Upper lobe of right lung (tissue), 1 donor: ENCODE measurements around the gene CTSA. TPM values are rescaled to one million over a fixed set of nuclear protein-coding genes. Genes with fewer than 3 reads are reported as not detected.

ENCODE experiments used
- ATAC-seq: fragments of 200-7000 bp; cut with Tn5 transposase; one replicate; pipeline ENCODE4 v1.9.1; 2020; ENCODE audit warnings: mild to moderate bottlenecking, moderate library complexity
- DNase-seq: peaks from one replicate; pipeline ENCODE4 v3.0.0-alpha.2; 2020
- H3K27ac ChIP-seq: fragments of 200-600 bp; one replicate; pipeline ENCODE4 v1.8.0; 2022
- H3K27me3 ChIP-seq: fragments of 200-600 bp; one replicate; pipeline ENCODE4 v1.8.0; 2022; ENCODE audit warnings: mild to moderate bottlenecking
- H3K36me3 ChIP-seq: fragments of 200-600 bp; one replicate; pipeline ENCODE4 v1.8.0; 2022
- H3K4me1 ChIP-seq: fragments of 200-600 bp; one replicate; pipeline ENCODE4 v1.8.0; 2022
- H3K4me3 ChIP-seq: fragments of 200-600 bp; one replicate; pipeline ENCODE4 v1.8.0; 2022; ENCODE audit warnings: mild to moderate bottlenecking
- H3K9me3 ChIP-seq: fragments of 200-600 bp; one replicate; pipeline ENCODE4 v1.8.0; 2022
- intact Hi-C: fragments of 100-400 bp; cut with DNase I; formaldehyde crosslinking; loops from one replicate; pipeline ENCODE4 v1.11.0; 2022
- total RNA-seq: library from RNA; stranded (reverse); fragmentation: NEBNext Ultra II Directional; extraction: Animal tissue kit (Norgen Biotek cat#: 25700); gene quantifications from one replicate; pipeline ENCODE4 v1.2.1, GENCODE V29; 2021
- TF ChIP-seq, protein P1 (sequence below): fragments of 200-600 bp; IDR thresholded peaks from one replicate; pipeline ENCODE4 v1.8.0; 2022; ENCODE audit warnings: antibody characterized with exemption
- donor health status: DM: no; HTN: yes; CAD: no; lungs with severe emphysema.

Gene CTSA
- total RNA-seq, 1 donor from 2014 or later = 164 TPM

DNA sequence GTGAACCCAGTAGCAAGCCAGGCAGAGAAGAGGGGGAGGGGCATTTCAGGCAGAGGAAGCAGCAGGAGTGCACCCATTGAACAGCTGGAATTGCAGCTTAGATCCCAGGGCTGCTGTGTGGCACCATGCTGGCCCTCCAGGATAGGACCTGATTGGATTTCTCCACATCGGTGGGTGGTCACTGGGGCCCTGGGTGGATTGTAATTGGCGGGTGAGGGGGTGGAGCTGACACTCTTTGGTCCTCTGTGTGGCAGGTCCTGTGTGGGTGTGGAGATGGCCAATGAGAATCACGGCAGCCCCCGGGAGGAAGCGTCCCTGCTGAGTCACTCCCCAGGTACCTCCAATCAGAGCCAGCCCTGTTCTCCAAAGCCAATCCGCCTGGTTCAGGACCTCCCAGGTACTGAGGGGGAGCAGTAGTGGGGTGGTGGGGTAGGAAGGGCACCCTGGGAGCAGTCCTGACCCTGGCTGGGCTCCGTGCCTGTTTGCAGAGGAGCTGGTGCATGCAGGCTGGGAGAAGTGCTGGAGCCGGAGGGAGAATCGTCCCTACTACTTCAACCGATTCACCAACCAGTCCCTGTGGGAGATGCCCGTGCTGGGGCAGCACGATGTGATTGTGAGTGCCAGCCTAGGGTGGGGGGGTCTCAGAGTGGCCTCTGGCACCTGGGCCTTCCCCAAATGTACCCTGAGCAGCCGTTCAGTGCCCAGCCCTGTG, 47.7 kb downstream of the CTSA start:
- H3K4me3 ChIP-seq = no peak overlapping the region
- no peak for DNase-seq
- no peaks in the 10 kb centered on the region for H3K27me3 ChIP-seq
- TF ChIP-seq, protein P1, sequence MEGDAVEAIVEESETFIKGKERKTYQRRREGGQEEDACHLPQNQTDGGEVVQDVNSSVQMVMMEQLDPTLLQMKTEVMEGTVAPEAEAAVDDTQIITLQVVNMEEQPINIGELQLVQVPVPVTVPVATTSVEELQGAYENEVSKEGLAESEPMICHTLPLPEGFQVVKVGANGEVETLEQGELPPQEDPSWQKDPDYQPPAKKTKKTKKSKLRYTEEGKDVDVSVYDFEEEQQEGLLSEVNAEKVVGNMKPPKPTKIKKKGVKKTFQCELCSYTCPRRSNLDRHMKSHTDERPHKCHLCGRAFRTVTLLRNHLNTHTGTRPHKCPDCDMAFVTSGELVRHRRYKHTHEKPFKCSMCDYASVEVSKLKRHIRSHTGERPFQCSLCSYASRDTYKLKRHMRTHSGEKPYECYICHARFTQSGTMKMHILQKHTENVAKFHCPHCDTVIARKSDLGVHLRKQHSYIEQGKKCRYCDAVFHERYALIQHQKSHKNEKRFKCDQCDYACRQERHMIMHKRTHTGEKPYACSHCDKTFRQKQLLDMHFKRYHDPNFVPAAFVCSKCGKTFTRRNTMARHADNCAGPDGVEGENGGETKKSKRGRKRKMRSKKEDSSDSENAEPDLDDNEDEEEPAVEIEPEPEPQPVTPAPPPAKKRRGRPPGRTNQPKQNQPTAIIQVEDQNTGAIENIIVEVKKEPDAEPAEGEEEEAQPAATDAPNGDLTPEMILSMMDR = no peak
- intact Hi-C loops = no loop called here
- H3K9me3 ChIP-seq = no peaks in the 10 kb centered on the region
- no peak overlapping the region for H3K27ac ChIP-seq
- peaks cover 68% of the 10 kb centered on the region for H3K36me3 ChIP-seq
- H3K4me1 ChIP-seq = peaks cover 9% of the 10 kb centered on the region
- ATAC-seq = no peak

DNA sequence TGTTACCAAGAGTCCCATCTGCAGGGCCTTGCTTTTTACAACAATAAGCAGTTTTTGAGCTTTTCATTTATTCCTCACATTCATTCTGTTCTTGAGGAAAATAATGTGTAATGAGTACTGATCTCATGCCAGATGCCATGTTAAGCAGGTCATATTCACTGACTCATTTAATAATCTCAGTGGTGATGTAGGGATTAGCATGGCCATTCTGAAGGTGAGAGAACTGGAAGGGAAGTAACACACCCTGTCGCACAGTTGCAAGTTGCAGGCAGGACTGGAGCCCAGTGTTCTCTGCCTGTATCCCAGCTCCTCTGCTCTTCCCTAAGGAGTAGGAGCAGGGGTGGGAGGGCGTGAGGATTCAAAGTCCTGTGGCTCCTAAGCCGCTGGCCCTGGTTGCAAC, 48.9 kb downstream of the CTSA start:
- Histone ChIP-seq H3K4me3 (no peak overlapping the region), H3K4me1 (peaks cover 9% of the 10 kb centered on the region), H3K9me3 (no peaks in the 10 kb centered on the region), H3K36me3 (peaks cover 80% of the 10 kb centered on the region), H3K27me3 (no peaks in the 10 kb centered on the region), H3K27ac (no peak overlapping the region)
- DNase-seq (no peak), ATAC-seq (no peak)
- intact Hi-C loops = no loop called here
- TF ChIP-seq, protein P1 = no peak

DNA sequence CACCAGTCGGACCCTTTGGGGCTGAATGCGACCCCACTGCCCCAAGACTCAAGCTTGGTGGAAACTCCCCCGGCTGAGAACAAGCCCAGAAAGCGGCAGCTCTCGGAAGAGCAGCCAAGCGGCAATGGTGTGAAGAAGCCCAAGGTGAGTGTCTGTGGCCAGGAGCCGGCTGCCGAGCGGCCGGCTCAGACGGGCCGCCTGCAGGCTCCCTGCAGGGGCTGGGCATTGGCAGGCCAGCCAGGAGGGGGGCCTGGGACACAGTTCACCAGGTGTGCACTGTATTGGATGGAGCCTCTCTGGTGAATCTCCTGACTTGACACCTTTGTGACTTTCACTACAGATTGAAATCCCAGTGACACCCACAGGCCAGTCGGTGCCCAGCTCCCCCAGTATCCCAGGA, 49.3 kb downstream of the CTSA start:
- Histone ChIP-seq H3K36me3 (peaks cover 84% of the 10 kb centered on the region), H3K4me1 (peaks cover 9% of the 10 kb centered on the region), H3K27ac (no peak overlapping the region), H3K27me3 (no peaks in the 10 kb centered on the region), H3K4me3 (no peak overlapping the region), H3K9me3 (no peaks in the 10 kb centered on the region)
- intact Hi-C loops = no loop called here
- DNase-seq = no peak
- no peak for ATAC-seq
- TF ChIP-seq, protein P1 = no peak

DNA sequence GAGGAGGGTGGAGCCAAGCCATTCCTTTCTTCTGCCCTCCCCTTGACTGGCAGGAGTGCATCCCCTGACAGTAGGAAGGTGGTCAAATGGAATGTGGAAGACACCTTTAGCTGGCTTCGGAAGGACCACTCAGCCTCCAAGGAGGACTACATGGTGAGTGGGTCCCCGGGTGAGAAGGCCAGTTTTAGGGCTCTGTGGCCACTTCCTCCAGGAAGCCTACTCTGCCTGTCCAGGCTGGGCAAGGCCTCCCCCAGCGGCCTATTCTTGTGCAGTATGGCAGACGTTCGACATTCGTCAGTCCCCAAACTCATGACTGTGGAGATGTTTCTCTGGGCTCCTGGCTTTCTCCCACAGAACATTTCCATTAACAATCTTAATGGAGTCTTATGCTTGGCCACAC, 52.5 kb downstream of the CTSA start:
- Histone ChIP-seq H3K27me3 (no peaks in the 10 kb centered on the region), H3K9me3 (no peaks in the 10 kb centered on the region), H3K27ac (no peak overlapping the region), H3K36me3 (peaks cover 100% of the 10 kb centered on the region), H3K4me3 (no peak overlapping the region), H3K4me1 (no peaks in the 10 kb centered on the region)
- DNase-seq (no peak), ATAC-seq (no peak)
- intact Hi-C loops = no loop called here
- TF ChIP-seq, protein P1 = no peak

DNA sequence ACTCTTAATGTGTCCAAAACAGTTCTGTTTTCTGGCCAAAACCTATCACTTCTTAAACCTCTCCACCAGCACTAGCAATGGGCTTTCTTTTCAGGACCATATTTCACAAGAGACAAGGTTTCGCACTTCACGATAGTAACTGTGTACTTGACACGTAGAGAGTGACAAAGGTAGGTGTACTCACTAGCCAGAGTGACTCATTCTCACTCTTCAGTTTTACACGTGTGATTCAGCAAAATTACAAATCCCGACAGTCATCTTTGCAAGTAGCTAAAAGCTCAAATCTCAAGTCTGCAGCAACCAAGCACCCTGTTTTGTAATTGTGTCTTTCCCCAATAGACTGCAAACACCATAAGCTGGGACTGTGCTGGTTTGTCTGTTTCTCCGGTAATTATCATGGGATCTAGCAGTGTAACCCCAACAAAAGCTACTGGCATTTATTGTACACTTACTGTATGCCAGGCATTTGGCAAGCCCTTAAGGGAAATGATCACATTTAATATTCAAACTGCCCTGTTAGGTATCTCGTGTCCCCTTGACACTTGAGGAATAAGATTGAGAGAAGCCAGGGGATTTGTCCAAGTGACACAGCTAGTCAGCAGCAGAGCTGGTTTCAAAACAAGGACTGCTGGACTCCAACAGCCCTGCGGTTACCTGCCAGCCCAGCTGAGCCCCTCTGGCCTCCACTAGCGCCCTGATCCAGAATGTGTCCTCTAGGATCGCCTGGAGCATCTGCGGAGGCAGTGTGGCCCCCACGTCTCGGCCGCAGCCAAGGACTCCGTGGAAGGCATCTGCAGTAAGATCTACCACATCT, 53.2 kb downstream of the CTSA start:
- H3K4me3 ChIP-seq = no peak overlapping the region
- intact Hi-C loops = no loop called here
- no peaks in the 10 kb centered on the region for H3K9me3 ChIP-seq
- no peak for ATAC-seq
- H3K4me1 ChIP-seq = no peaks in the 10 kb centered on the region
- H3K36me3 ChIP-seq = peaks cover 100% of the 10 kb centered on the region
- no peak for DNase-seq
- TF ChIP-seq, protein P1 = no peak
- H3K27me3 ChIP-seq = no peaks in the 10 kb centered on the region
- H3K27ac ChIP-seq = no peak overlapping the region
